Breast epithelium (tissue), 3 donors: ENCODE data around the gene MELTF.

Experiments used
- CTCF ChIP-seq, 3 donors: fragments of 450-650 bp; IDR thresholded peaks; one replicate each; pipeline ENCODE4 v1.5.1; 2016 to 2017; ENCODE audit warnings: antibody characterized with exemption in 3 of 3, mild to moderate bottlenecking in 3 of 3, moderate library complexity in 3 of 3
- POLR2A ChIP-seq: fragments of 450-650 bp; IDR thresholded peaks from one replicate; pipeline ENCODE4 v1.6.1; 2016; ENCODE audit warnings: antibody characterized with exemption, mild to moderate bottlenecking, moderate library complexity
- POLR2AphosphoS5 ChIP-seq, 3 donors: sonication (generic); formaldehyde crosslinking; IDR thresholded peaks; one replicate each; pipeline ENCODE4 v1.6.1; 2017; ENCODE audit warnings: antibody characterized with exemption in 3 of 3

- TF ChIP-seq CTCF (IDR thresholded peaks at IDR 0.05) (no peak), POLR2AphosphoS5 (IDR thresholded peaks at IDR 0.05) (no peak), POLR2A (no peak)
Measured at GRCh38 chr3:197023998-197024651, 5.5 kb downstream of the MELTF start.
